Adrenal gland (tissue), 5 donors: ENCODE results near the gene GPS2.

Experiments used
- CTCF ChIP-seq, 6 experiments: fragments of 450-650 bp in 4 of 6; fragments of 200-600 bp in 2 of 6; sonication (generic) in 1 of 6; IDR thresholded peaks; 1 replicate in 5 of 6; 2 replicates in 1 of 6; pipeline versions ENCODE4 v1.5.1 to v1.8.0; 2016 to 2021; ENCODE audit warnings: antibody characterized with exemption in 6 of 6, mild to moderate bottlenecking in 2 of 6, moderate library complexity in 1 of 6
- POLR2A ChIP-seq, 2 donors: fragments of 450-650 bp; IDR thresholded peaks; one replicate each; pipeline ENCODE4 v1.6.1; 2017; ENCODE audit warnings: antibody characterized with exemption in 2 of 2, mild to moderate bottlenecking in 2 of 2, moderate library complexity in 1 of 2
- donor health status: DM: no; HTN: no; CAD: no.

- TF ChIP-seq CTCF (IDR thresholded peaks at IDR 0.05), result no peak
- no peak for TF ChIP-seq POLR2A (IDR thresholded peaks at IDR 0.05)
Measured at GRCh38 chr17:7346761-7347614, 31.8 kb upstream of the GPS2 start.
